ENCODE measurements around the gene FANCF.
"Not testable (repeated sequence)": the region's sequence is repeated elsewhere in the genome, so short reads cannot be mapped to it uniquely, and the experiment has no call there.

Gene FANCF, protein sequence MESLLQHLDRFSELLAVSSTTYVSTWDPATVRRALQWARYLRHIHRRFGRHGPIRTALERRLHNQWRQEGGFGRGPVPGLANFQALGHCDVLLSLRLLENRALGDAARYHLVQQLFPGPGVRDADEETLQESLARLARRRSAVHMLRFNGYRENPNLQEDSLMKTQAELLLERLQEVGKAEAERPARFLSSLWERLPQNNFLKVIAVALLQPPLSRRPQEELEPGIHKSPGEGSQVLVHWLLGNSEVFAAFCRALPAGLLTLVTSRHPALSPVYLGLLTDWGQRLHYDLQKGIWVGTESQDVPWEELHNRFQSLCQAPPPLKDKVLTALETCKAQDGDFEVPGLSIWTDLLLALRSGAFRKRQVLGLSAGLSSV

DNA sequence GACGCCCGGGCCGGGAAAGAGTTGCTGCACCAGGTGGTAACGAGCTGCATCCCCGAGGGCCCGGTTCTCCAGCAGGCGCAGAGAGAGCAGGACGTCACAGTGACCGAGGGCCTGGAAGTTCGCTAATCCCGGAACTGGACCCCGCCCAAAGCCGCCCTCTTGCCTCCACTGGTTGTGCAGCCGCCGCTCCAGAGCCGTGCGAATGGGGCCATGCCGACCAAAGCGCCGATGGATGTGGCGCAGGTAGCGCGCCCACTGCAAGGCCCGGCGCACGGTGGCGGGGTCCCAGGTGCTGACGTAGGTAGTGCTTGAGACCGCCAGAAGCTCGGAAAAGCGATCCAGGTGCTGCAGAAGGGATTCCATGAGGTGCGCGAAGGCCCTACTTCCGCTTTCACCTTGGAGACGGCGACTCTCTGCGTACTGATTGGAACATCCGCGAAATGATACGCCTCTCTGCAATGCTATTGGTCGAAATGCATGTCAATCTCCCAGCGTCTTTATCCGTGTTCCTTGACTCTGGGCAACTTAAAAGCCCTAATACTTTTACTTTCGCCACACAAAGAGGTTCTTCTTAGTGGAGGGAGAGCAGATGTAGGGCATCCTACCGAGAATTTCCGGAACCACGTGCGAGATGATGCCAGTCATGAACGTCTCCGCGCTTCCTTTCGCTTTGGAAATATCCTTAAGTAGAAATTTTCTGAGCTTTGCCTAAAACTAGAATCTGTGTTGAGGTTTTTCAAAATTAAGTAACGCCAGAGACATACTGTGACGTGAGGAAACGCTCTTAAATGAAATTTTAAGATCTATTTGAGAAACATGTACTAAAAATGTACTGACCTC lies at the start of gene FANCF:
Gene FANCF (minus strand): TSS at position 376 of the 840 bp plus-strand sequence. CDS start 13 bp downstream, at position 363.
- DNase-seq = peak; percentile 94 to 97

DNA sequence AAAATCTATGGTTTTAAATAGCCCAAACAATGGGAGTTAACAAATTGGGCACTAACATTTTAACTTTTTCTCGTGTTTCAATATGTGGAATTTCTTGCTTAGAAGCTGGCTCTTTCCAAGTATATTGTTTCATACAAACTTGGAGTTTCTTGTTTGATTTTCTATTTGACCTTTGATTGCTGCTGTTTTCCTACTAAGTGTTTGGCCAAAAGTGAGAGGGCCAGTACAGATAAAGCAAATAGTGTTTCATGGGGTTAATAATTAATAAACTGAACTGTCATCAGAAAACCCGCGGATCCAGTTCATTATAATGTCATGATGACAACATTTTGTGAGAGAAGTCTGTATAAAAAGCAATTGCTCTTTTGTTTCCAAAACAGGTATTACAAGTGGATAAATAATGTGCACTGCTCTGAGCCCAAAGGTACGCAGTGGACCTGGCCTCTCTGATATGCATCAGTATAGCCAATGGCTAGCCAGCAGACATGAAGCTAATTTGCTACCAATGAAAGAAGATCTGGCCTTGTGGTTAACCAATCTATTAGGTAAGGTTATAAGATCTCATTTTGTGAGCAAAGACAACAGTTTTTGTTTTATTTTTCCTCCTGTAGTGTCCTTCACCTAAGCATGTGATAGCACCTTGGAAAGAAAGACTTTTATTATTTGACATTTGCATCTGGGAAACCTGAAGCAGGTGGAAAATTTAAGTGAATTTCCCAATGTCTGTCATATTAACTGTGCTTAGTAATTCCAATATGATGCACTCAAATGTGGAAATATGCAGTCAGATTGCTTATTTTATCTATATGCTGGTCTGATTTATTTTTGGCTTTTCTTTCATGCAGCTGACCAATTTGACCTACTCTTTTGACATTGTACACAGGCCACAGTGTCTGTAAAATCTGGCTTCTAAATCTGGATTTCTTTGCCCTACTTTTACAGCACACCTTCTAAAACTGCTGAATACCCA lies 49.1 kb upstream of the FANCF start:
- DNase-seq = no peak

DNA sequence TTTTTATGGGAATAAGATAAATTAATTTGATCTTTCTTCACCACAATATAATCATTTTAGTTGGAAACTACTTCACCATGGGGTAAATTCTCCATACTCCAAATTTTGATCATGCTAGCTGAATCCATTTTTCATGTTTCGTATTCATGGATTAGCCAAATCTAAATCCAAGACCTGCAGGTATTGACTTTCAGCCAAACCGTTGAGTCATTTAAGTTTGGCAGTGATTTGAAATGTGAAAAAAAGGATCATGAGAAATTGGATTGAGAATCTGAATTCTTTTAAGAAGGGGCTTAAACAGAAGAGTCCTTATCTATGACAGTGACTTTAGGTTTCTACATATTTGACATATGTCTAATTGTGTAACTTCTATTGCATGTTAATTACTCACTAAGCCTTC lies 46.1 kb upstream of the FANCF start:
- no peak for DNase-seq

DNA sequence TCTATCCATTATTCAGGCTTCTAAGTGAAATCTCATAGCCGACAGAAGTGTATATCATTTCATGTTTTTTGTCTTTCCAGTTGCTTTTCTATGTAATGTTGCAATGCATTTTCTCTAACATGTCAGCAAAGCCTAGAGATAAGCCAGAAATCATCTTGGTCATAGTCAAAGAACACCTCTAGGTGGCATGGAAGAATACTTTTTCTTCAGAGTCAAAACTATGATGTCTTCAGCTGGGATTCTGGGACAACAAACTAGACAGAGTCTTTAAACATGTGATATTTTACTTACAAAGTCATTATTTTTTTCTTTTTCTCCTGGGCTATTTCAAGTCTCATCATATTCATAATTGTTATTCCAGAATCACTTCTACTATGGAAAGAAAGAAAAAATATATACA lies 45.2 kb upstream of the FANCF start:
- peak in 1 of 2 experiments; percentile 10 for DNase-seq

DNA sequence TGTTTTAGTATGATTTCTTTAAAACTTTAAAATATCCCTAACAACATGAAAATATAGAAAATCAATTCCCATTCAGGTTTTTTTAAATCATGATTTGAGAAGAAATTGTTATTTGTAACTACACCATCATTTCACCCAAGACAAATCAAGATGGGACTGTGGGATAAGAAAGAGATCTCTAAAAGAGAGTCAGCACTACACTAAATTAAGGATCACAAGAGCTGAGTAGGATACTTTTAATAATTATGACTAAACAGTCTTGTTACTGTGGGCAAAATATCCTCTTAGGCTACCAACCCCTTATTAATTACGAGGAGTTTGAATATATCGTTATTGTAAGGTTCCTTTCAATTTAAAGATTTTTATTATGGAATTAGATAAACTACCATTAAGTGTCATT lies 43.7 kb upstream of the FANCF start:
- DNase-seq = no peak

DNA sequence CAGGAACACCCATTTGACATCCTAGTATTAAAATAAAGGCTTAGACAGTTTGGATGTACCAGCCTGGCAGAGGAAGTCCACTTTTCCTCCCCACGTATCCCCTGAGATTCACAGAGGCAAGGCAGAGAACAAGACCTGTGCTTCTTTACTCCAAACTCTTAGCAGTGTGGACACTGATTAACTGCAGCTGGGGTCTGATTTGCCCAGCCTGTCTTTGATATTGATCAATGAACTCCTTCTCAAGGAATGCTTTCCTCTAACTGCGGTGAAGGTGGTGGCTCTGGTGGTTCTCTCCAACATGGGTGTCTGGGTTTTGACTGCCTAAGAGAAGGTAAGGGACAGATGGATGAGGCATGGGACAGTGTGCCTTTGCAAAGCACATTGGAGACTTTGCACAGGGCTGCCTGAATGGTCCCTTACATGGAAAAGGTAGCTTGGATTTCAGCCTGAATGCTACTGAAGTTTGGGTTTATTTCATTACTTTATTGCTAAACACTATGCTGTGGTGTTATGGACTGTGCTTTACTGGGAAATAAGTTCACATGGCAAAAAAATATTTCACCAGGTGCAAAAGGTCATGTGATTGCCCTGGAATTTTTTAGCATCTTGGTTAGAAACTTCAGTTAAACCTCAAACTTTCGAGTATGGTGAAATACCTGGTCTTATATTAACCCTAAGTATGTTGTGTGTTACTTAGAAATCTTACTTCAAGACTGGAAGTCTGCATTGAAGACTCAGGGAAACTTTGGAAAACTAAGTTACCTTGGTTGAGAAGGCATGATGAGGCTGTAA lies 42.6 kb upstream of the FANCF start:
- no peak for DNase-seq

DNA sequence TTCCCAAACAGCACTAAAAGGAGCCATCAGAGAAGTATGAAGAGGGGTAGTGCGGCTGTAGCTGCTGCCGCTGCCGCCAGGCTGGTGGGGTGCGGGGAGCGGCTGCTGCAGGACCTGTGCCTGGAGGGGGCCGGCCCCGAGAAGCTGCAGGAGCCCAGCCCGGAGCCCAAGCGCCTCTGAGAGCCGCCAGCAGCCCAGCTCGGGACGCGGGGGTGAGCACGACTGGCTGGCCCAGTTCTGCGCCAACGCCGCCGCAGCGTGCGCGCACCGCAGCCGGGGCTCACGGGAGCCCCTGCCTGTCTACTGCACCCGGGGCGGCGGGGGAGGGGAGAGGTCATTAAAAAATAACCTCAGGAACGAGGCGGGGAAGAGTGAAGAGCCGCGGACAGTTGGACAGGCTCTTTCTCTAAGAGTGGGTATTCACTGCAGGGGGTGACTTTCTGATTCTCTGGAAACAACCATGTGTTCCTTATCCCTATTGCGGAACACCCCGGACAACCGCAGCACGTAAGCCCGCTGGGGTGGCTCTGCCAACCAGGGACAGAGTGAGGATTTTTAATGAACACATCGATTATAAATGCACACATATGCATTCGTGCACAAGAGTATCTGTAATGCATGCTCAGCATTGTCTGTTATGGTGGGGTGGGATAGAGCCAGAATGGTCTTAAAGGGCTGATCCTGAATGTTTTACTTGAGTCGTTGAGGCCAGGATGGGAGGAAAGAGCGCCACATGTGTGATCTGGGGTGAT lies 41.2 kb upstream of the FANCF start:
- DNase-seq = peak; percentile 31 to 63

DNA sequence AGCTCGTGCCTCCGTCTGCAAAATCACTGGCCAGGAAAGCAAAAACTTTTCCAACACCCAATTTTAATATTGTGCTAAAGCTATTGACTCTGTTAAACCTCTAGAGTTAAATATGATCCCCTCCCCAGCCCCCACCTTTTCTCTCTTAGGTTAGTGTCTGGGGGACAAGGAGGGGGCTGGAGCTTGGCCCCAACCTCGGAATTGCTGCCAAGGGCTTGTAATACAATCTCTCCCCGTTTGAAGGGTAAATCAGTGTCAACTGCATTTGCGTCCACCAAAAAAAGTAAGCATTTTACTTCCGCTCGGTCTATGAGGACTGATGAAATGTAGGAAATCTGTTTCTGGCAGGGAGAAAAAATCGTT lies 40.7 kb upstream of the FANCF start, which contains the start of gene GAS2:
Gene GAS2 (plus strand): TSS at position 287 of the 363 bp plus-strand sequence. CDS start 8,259 bp downstream, outside the sequence.
- DNase-seq = peak in 1 of 2 experiments; percentile 63

DNA sequence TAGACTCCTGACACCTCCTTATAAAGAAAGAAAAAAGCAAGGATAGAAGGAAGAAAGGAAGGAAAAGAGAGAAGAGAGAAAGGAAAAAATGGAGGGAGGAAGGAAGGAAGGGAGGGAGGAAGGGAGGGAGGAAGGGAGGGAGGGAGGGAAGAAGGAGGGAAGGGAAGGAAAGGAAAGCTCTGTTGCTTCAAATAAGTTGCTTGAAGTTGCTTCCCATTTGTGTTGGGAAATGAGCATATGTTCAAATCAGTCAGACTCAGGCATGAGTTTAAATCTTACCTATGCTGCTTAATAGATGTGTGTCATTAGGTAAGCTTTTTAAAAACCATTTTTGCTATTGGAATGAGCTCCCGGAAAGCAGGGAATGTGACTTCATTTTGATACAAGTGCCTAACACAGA lies 34.2 kb upstream of the FANCF start:
- DNase-seq = no peak

DNA sequence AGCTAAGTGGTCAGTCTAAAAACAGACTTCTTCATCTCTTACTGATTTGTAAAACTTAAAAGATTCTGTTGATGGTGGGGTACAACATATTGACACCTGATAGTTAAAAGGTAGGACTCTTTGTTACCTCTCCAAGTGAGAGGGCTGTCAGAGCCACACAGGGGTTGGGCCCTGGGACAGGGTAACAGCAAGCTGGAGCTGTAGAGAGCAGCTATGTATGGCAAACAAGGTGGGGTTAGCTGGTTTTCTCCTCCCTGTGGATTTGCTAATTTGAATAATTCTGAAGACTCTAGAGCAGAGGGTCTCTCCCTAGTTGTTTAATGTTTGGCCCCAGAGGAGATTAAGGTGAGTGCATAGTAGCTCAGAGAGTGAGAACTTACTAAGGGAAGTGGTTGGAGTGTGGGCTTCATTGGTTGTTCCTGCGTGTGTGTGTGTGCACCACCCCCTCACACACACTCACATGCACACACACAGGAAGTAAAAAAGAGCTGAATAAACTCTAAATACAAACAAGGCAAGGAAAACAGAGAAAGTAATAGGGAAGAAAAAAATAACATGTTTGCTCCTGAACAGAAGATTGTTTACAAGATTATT lies 31.6 kb upstream of the FANCF start:
- DNase-seq = no peak

DNA sequence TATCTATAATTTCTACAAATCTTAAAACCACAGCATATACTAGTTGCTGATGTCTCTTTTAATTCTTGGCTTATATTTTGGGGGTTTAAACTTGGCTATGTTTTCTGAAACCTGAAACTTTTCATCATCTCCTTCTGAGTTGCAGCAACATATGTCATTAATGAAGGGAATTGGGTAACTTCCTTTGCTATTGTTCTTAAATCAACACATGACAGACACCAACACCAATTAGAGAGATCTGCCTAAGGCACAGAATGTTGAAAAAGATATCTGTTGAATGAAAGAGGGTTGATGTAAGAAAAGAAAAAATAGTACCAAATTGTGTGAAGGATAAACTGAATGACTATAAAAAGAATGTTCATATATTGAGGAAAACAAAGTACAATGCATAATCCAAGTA lies 30.5 kb upstream of the FANCF start:
- peak in 1 of 2 experiments; percentile 58 for DNase-seq

DNA sequence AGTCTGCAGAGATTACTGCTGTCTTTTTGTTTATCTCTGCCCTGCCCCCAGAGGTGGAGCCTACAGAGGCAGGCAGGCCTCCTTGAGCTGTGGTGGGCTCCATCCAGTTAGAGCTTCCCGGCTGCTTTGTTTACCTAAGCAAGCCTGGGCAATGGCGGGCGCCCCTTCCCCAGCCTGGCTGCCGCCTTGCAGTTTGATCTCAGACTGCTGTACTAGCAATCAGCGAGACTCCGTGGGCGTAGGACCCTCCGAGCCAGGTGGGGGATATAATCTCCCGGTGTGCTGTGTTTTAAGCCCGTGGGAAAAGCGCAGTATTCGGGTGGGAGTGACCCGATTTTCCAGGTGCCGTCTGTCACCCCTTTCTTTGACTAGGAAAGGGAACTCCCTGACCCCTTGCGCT lies 26.7 kb upstream of the FANCF start:
- DNase-seq = not testable (repeated sequence)

DNA sequence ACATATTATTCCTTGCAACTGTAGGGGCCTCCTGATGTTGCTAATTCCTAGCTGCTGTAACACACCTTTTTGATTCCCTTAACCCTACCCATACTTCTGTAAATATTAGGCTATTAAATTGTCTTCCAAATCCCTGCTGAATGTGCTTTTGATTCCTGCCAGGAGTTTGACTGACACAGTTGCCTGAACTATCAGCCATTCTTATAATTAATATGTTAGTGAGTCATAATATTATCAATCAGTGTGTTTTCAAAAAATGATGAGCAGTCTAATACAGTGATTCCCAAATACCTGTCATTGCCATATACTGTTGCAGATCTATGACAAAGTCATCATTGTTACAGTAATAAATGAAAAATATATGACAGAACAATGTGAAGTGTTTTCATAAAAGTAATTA lies 15.9 kb upstream of the FANCF start:
- DNase-seq = no peak

DNA sequence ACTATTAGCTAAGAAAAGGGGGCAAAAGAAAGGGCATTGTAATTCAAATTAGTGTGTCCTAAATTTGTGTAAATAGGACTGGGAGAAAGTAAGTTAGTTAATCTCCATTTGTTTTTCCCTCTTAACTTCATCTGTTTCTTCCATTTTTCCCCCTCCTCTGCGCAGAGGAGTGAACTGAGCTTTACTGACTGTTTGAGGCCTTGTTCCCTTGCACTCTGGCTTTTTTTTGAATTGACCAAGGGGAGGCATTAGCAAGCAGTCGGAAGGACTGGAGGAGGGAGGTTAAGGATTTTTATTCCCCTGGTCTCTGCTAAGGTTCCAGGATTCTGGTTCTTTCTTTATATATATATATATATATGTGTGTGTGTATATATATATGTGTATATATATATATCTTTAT lies 15.2 kb upstream of the FANCF start:
- no peak for DNase-seq

DNA sequence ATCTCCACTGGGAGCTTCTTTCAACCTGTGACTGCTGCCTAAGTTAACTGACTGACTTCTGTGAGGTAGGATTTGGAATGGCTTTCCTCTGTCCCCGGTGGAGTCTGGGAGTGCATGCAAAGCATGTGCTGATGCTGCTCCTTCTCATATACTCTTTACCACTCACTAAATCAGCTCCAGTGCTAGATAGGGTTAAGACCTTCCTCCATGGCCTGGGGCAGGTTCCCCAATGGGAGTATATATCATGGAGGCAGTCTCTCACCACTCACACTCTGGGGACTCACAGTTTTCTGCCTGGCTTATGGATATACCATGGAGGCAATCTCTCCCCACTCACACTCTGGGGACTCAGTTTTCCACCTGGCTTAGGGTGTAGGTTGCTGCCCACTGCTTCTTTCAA lies 10.1 kb upstream of the FANCF start:
- DNase-seq = no peak

DNA sequence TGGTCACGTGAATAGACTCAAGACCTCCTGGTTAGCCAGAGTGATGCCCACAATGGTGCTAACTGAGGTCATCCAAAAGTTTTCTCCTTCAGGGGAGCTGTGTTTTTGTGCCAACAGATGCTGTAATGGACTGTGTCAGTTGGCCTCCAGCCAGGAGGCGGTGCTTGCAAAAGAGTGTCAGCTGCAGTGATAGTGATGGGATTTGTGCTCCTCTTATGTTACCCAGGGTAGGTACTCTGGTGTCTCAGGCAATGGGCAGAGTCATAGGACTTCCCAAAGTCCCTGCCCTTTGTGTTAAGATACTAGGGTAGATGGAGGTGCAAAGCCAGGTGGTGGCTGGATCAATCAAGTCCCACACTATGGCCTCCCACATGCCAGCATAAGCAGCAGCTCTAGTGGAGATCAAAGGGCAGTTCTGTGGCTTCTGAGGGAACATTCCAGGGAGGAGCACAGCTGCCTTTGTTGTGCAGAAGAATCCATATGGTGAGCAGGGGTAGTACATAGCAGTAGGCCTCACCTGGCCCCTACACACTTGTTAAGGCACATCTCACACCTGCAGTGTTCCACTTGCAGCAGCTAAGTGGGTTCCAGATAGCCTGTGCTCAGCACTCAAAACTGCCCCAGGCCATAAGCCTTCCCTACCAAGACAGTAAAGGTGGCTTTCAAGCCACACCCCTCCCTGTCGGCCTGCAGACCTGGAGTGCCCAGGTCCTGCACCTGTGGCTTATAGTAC lies 9.4 kb upstream of the FANCF start:
- DNase-seq = peak; percentile 20 to 87

DNA sequence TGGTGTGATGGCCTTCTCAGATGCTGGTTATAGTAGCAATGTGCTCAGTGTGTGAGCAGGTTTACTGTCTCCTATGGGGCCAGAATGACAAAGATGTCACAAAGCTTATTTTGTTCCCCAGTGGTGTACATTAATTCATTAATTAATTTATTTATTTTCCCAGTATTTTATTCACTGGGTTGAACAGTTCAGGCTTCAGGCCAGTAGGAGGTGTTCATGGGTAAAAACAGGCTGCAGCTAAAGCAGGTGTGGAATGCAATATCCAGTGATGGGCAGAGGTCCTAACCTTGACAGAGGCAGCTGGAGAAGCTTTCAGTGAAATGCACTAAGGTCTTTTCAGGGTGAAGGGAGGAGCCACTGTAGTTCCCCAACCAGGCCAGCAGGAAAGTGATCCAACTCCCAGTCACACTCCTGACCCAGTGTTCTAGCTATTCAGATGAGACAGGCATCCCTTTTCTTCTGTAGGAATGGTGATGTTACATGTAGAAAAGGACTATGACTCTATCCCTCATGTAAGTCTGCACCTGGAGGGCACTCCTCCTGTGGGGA lies 7.8 kb upstream of the FANCF start:
- no peak for DNase-seq

DNA sequence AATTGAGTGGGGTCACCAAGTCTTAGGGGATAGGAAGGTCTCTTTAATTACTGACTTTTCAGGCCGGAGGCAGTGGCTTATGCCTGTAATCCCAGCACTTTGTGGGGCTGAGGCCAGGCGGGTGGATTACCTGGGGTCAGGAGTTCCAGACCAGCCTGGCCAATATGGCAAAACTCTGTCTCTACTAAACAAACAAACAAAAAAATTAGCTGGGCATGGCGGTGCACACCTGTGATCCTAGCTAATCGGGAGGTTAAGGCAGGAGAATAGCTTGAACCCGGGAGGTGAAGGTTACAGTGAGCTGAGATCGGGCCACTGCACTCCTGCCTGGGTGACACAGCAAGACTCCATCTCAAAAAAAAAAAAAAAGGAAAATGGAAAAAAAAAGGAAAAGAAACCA lies 1.8 kb upstream of the FANCF start:
- no peak for DNase-seq

DNA sequence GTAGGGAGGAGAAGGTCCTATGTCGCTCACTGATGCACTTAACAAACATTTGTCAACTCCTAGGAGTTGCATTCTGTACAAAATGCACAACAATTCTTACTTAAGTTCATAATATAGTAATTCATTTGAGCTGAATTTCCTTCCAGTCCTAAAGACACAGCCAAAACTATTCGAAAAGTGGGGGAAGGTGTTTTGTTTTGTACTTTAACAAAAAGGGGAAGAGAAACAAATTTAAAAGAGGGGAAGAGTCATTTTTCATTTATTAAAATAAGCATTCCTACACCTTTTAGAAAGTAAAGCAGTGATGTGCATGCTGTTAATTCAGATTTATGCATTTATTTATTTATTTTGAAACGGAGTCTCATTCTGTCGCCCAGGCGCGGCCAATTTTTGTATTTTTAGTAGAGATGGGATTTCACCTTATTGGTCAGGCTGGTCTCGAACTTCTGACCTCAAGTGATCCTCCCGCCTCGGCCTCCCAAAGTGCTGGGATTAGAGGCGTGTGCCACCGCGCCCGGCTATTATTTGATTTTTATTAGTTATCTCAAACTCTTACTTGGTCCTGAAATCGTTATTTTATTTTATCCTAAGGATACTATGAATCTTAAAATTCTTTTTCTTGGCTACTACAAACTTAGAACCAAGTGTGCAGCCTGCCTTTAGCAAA lies 1.1 kb upstream of the FANCF start:
- DNase-seq = no peak

All from NCI-H524 (cell line).